NCI-H2196 treated with DMSO at 0.1 percent for 48 hours (cell line): ENCODE measurements around the gene DBX1.
"Not testable (repeated sequence)": the region's sequence is repeated elsewhere in the genome, so short reads cannot be mapped to it uniquely, and the experiment has no call there.

Source experiments
- DNase-seq: peaks from one replicate; lab custom pipeline; 2025; ENCODE audit not compliant: unreplicated experiment; lab: John Stamatoyannopoulos, UW

DBX1 gene

GRCh38 chr11:20161923-20162744 lies 1.9 kb upstream of the DBX1 start:
- no peak for DNase-seq

DNA sequence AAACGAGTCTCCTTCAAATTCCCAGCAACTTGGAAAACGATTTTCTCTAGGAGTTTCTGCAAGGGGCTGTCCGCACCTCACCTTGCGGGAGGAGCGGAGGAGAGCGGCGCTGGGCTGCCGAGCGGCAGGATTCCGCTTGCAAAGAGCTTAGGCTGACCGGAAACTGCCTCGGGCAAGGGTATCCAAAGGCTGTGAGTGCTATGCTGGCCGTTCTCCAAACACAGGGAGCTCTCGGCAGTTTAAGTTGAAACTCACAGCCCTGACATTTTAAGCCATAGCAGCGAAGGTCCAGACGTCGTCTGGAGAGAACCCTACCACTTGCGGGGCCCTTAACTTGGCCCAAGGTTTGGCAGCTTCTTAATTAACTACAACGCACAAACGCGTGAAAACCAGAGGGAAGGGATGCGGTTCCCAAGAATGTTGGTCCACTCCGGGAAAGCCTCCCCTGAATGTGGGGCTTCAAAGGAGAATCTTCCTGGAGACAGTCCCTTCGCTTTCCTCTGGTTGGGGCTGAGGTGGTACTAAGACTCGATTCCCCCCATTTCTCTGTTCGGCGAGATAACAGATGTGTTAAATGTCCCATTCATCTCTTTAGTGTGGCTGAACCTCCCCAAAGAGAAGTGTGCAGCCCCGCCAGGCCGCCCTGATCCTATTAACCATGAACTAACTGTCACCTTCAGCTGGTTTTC lies 1.1 kb upstream of the DBX1 start:
- DNase-seq: no peak

- no peak for DNase-seq
Measured at GRCh38 chr11:20159466-20160381, 551 bp downstream of the DBX1 start.

DNA sequence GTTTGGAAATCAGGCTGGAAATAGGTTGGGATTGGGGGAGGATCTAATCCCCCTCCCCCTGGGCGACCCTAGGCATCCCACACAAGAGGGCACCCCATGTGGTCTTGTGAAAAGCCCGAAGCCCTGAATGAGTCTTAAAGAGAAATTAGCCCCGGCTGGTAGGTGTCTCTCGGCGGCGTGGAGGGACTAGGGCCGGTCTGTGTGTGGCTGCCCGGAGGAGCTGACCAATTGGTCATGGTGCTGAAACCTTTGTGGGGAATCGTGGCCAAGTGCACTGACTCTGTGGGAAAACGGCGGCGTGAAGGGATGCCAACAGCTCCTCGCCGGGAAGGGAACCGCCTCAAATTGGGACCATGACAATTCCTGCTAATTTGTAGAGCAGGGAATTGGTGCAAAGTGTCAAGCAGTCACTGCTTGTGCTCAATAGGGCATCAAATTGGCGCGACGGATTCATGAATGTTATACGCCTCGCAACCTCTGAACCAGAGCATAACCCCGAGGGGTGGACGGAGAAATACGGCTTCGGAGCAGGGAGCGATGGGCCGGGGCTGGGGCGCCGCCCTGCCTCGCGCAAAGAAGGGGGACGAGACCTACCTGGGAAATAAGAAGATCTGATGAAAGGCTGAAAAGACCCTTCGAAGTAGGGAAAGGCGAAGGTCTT lies 1.5 kb downstream of the DBX1 start:
- DNase-seq: no peak

DNA sequence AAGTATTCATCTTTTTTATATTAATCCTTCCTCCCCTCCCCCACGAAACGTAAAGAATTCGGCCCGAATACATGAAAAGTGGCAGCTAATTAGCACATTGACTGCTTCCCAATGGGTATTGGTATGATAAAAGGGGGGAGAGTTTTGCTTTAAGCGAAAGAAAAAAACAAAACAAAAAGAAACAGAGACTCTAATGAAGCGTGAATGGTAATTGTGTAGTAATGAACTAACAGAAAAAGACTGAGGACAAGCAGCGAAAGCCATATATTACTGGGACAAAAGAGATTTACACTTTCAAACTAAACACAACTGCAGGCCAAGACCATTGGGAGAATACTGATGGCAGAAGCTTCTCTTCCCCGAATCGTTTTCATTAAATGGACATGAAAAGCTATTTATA lies 2.5 kb downstream of the DBX1 start:
- no peak for DNase-seq

DNA sequence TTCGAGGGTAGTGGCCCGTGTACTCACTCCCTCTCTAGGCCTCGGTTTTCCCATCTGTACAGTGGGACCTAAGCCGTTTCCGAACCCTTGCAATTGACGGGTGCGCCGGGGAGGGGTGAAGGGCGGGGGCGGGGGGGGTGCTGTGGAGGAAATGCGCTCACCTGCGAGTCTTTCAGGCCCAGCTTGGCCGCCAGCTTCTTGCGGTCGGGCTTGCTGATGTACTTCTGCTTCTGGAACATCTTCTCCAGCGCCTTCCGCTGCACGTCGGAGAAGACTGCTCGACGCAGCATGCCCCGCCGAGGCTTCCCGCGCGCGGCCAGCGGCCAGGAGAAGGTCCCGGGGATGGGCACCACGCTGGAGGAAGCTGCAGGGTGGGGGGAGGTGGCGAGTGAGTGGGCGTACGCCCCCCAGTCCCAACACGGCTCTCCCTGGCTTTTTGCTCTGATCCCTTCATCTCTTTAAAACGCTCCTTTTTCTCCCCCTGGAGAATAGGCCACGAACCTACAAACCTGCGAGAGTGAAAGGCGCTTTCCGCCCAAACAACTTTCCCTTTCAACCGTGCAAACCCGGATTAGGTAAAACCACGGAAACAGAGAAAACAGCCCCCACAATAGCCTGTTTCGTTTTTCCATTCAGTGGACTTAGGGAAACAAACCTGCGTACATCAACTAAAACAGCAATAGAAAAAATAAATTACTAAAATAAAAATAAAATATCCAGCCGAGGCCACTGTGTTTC lies 3.2 kb downstream of the DBX1 start:
- no peak for DNase-seq

DNA sequence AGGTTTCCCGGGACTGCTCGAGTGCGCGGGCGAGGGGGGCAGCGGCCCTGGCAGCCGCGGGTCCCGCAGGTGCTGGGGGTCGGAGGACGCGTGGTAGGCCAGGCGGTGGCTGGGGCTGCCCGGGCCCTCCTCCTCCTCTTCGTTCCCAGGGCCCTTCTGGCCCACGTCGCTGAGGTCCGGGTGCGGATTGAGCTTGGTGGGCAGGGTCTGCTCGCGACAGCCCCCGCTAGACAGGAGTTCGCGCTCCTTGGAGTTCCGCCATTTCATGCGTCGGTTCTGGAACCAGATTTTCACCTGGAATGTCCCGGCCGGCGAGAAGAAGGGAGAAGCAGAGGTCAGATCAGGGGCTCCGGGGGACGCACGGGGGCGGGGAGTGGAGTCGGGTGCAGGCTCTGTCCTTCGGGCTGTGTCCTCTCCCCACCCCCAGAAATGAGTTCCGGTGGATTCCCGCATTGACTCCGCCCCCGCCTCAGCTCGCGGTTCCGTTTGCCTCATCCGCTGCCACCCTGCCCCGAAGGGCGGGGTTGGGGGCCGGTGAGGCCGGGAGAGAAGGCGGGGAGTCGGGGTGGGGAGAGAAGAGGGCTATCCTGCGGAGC lies 3.9 kb downstream of the DBX1 start:
- DNase-seq: peak; percentile 47

DNA sequence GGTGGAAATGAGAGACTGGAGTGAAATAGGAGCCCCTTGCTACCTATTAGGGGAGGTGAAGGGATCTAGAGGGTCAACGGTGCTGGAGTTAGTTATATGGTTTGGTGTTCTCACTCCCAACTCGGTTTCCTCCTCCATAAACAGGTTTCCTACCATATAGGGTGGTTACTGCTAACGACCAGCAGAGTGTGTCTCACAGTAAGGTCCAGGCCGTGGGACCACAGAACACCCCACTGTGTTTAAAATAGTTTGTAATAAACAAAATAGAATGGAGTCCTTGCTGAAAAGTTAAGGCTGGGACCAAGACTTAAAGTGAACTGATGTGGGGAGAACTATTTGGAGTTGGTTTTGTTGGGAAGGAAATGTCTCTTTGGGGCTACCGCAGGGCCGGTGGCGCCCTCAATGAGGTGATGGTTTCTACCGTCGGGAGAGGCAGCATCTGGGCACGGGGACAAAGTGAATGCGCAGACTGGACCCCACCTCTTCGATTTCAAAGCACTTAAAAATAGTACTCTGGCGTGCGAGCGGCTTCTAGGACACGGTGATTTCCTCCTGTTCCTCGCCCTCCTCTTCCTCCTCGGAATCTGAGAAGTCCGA lies 4.5 kb downstream of the DBX1 start:
- no peak for DNase-seq

DNA sequence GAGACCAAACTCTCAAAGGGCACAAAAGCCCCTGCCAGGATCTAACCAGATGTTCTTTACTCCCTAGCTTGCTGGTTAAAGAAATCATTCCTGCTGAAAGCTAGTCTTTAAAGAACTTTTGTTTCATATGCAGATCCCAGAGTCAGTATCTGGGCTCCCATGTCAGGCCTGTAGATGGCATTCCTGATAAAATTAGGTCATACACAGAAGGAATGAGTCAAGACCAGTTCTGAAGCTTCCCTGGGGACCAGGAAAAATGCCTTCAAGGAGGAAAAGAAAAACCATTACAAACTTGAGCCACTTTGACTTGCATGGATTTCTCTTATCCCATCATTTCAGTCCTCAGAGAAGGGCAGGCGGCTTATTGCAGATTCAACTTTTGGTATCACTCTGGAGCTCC lies 5.9 kb downstream of the DBX1 start:
- no peak for DNase-seq

DNA sequence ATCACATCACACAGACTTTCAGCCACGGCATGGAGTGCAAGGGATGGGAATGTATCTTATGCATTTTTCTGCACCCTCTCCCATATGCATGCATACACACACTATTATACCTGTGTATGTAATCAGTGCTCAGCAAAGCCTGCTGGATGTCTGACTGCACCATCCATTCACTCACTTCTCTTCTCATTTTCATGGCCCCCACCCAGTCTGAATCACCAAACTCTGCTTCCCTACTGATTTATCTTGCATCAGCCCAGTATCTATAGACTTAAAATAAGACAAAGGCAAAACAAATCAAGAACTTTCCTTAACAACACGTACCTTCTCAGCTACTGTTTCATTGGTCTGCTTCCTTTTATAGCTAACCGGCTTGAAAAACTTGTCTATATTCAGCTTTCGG lies 21.6 kb downstream of the DBX1 start:
- no peak for DNase-seq

GRCh38 chr11:20137637-20138036 lies 22.6 kb downstream of the DBX1 start:
- DNase-seq: no peak

DNA sequence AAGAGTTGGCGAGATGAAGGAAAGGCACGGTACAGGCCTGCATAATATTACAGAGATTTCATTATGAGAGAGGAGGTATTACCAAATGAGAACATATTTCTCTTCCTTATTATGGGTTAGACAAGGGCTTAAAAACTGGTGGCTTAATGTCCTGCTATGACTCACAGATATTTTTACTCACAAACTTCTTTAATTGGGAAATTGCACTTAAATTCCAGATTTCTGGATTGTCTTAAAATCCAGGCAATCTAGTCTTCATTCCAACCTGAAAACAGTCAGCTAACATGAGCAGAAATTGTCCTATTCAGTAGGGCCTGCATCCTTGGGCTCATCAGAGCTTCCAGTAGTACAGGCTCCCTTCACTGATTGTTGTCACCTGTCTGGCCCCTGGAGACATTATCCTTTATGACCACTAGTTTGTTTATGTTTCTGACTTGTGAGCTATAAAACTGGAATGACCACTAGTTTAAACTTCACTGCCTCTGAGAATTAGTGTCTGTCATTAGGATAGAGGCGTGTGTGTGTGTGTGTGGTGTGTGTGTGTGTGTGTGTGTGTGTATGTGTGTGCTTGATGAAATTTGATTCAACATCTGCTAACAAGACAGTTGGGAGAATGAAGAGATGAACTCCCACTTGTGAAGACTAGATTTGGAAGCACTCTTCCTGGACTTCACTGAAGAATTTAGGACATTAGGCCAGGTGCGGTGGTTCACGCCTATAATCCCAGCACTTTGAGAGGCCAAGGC lies 25.1 kb downstream of the DBX1 start:
- no peak for DNase-seq

GRCh38 chr11:20132667-20133039 lies 27.6 kb downstream of the DBX1 start:
- DNase-seq: no peak

GRCh38 chr11:20131788-20132666 lies 28.2 kb downstream of the DBX1 start:
- no peak for DNase-seq

- no peak for DNase-seq
Measured at GRCh38 chr11:20129665-20130064, 30.6 kb downstream of the DBX1 start.

DNA sequence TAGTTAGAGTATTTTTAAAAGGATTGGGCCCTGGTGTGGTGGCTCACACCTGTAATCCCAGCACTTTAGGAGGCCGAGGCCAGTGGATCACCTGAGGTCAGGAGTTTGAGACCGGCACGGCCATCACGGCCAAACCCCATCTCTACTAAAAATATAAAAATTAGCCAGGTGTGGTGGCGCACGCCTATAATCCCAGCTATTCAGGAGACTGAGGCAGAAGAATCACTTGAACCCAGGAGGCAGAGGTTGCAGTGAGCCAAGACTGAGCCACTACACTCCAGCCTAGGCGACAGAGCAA lies 31.8 kb downstream of the DBX1 start:
- DNase-seq: not testable (repeated sequence)

GRCh38 chr11:20127671-20128527 lies 32.4 kb downstream of the DBX1 start:
- DNase-seq: peak; percentile 18
